ENCODE measurements around the gene KAT8. TPM values are rescaled to one million over a fixed set of nuclear protein-coding genes. Genes with fewer than 3 reads are reported as not detected.
A peak's percentile ranks its signal among the peaks of the same experiment; 100 is the strongest.

The KAT8 gene
- total RNA-seq, 6 donors from 2014 or later, result 73.9 to 144 (median 83.6) TPM

- WGBS, 2 donors, result 0 to 1% methylated on average over 38 to 48 of the region's 48 CpGs
- no peaks in the 10 kb centered on the region for H3K9me3 ChIP-seq
- no peaks in the 10 kb centered on the region for H3K27me3 ChIP-seq
- peaks cover 24 to 33% (median 31%) of the 10 kb centered on the region in 4 donors for H3K36me3 ChIP-seq
- TF ChIP-seq, protein P1, sequence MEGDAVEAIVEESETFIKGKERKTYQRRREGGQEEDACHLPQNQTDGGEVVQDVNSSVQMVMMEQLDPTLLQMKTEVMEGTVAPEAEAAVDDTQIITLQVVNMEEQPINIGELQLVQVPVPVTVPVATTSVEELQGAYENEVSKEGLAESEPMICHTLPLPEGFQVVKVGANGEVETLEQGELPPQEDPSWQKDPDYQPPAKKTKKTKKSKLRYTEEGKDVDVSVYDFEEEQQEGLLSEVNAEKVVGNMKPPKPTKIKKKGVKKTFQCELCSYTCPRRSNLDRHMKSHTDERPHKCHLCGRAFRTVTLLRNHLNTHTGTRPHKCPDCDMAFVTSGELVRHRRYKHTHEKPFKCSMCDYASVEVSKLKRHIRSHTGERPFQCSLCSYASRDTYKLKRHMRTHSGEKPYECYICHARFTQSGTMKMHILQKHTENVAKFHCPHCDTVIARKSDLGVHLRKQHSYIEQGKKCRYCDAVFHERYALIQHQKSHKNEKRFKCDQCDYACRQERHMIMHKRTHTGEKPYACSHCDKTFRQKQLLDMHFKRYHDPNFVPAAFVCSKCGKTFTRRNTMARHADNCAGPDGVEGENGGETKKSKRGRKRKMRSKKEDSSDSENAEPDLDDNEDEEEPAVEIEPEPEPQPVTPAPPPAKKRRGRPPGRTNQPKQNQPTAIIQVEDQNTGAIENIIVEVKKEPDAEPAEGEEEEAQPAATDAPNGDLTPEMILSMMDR (IDR thresholded peaks at IDR 0.05), result peak in 2 of 6 experiments; percentile 2 to 7
- TF ChIP-seq POLR2A (IDR thresholded peaks at IDR 0.05) (peak; percentile 48 to 83 (median 74)), POLR2AphosphoS5 (IDR thresholded peaks at IDR 0.05) (peak; percentile 92 to 94), EP300 (IDR thresholded peaks at IDR 0.05) (peak in 2 of 4 donors; percentile 72 to 75)
- H3K27ac ChIP-seq, result peak within 1 kb of the TSS; percentile 89 to 97 (median 95)
- peak within 1 kb of the TSS; percentile 86 to 97 (median 92) for H3K4me3 ChIP-seq
- peak; percentile 95 to 98 for ATAC-seq (ENCODE audit: low FRiP score in 2 of 2)
- DNase-seq, result peak; percentile 92 to 100
- H3K4me1 ChIP-seq, result peaks cover 20 to 42% (median 22%) of the 10 kb centered on the region in 4 donors
Measured at GRCh38 chr16:31073970-31074813, 43.3 kb upstream of the KAT8 start, which contains the start of the genes ZNF646 and ZNF668. ZNF646 (plus strand) TSS chr16:31074422; CDS start chr16:31076325, 1,903 bp downstream. ZNF668 (minus strand) TSS chr16:31074240; CDS start chr16:31064459, 9,781 bp downstream.

- TF ChIP-seq POLR2A (IDR thresholded peaks at IDR 0.05) (no peak), EP300 (IDR thresholded peaks at IDR 0.05) (no peak), POLR2AphosphoS5 (IDR thresholded peaks at IDR 0.05) (no peak)
- TF ChIP-seq, protein P1 (IDR thresholded peaks at IDR 0.05), result no peak
- Histone ChIP-seq H3K4me3 (peak overlapping the region; percentile 86 to 97 (median 92)), H3K27ac (peak overlapping the region; percentile 89 to 97 (median 95)), H3K4me1 (peaks cover 20 to 46% (median 22%) of the 10 kb centered on the region in 4 donors), H3K27me3 (no peaks in the 10 kb centered on the region), H3K36me3 (peaks cover 24 to 39% (median 38%) of the 10 kb centered on the region in 4 donors), H3K9me3 (no peaks in the 10 kb centered on the region)
- no peak for DNase-seq
- WGBS, 2 donors, result 1% methylated on average over 7 of the region's 7 CpGs
- no peak for ATAC-seq (ENCODE audit: low FRiP score in 2 of 2)
Measured at GRCh38 chr16:31074814-31075183, 42.7 kb upstream of the KAT8 start.

DNA sequence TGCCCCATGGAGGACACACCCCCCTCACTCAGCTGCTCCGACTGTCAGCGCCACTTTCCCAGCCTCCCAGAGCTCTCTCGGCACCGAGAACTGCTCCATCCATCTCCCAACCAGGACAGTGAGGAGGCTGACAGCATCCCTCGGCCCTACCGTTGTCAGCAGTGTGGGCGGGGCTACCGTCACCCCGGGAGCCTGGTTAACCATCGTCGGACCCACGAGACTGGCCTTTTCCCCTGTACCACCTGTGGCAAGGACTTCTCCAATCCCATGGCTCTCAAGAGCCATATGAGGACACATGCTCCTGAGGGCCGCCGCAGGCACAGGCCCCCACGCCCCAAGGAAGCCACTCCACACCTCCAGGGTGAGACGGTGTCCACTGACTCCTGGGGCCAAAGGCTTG, 41.1 kb upstream of the KAT8 start:
- H3K36me3 ChIP-seq, result peaks cover 37 to 54% (median 53%) of the 10 kb centered on the region in 4 donors

DNA sequence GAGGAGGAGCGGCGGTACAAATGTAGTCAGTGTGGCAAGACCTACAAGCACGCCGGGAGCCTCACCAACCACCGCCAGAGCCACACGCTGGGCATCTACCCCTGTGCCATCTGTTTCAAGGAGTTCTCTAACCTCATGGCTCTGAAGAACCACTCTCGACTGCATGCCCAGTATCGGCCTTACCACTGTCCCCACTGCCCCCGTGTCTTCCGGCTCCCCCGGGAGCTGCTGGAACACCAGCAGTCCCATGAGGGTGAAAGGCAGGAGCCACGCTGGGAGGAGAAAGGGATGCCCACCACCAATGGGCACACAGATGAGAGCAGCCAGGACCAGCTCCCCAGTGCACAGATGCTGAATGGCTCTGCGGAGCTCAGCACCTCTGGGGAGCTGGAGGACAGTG, 40.4 kb upstream of the KAT8 start:
- no peak for DNase-seq
- H3K4me1 ChIP-seq, result peaks cover 22 to 52% (median 29%) of the 10 kb centered on the region in 4 donors
- no peaks in the 10 kb centered on the region for H3K9me3 ChIP-seq
- H3K27me3 ChIP-seq, result no peaks in the 10 kb centered on the region
- H3K4me3 ChIP-seq, result no peak overlapping the region
- H3K36me3 ChIP-seq, result peaks cover 37 to 60% (median 58%) of the 10 kb centered on the region in 4 donors
- H3K27ac ChIP-seq, result no peak overlapping the region
- 95 to 98% methylated on average over 13 of the region's 13 CpGs for WGBS, 2 donors
- TF ChIP-seq POLR2A (IDR thresholded peaks at IDR 0.05), result no peak
- TF ChIP-seq, protein P1 (IDR thresholded peaks at IDR 0.05), result no peak
- TF ChIP-seq POLR2AphosphoS5 (IDR thresholded peaks at IDR 0.05), result no peak
- TF ChIP-seq EP300 (IDR thresholded peaks at IDR 0.05), result no peak
- no peak for ATAC-seq (ENCODE audit: low FRiP score in 2 of 2)

More for the DNA sequence above, 41.1 kb upstream of the KAT8 start:
- TF ChIP-seq POLR2AphosphoS5 (IDR thresholded peaks at IDR 0.05), result no peak
- TF ChIP-seq EP300 (IDR thresholded peaks at IDR 0.05), result no peak
- TF ChIP-seq, protein P1 (IDR thresholded peaks at IDR 0.05), result no peak
- TF ChIP-seq POLR2A (IDR thresholded peaks at IDR 0.05), result no peak
- DNase-seq (no peak), ATAC-seq (ENCODE audit: low FRiP score in 2 of 2) (no peak)
- Histone ChIP-seq H3K27me3 (no peaks in the 10 kb centered on the region), H3K27ac (no peak overlapping the region), H3K9me3 (no peaks in the 10 kb centered on the region), H3K4me1 (peaks cover 21 to 53% (median 25%) of the 10 kb centered on the region in 4 donors), H3K4me3 (no peak overlapping the region)
- WGBS, 2 donors, result 84 to 95% methylated on average over 3 to 16 of the region's 16 CpGs

Measured in upper lobe of left lung (tissue), 6 donors.